ENCODE measurements around the gene DGKI. TPM values are rescaled to one million over a fixed set of nuclear protein-coding genes. Genes with fewer than 3 reads are reported as not detected.

DGKI gene
- total and polyA plus RNA-seq, 2 donors (not counting 1 experiment from before 2014, with no cell fraction given): 0.74 to 2.1 TPM

DNA sequence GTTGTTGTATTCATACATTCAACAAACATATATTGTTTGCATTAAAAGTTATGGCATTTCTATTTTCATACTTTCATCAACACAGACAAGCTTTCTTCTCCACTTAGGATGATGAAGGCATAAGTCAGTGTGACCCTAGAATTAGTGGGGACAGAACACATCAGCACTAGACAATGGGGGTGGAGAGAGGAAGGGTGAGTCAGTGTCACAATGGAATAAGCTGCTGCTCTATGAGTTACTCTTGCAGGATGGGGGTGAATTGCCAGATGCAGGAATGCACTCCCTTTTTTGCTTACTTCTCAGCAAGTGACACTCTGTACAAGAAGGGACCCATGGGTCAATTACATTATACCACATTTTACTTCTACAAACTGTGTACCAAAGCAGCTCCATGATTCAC lies 74.0 kb downstream of the DGKI start:
- no peaks in the 10 kb centered on the region for H4K20me1 ChIP-seq (ENCODE audit: control insufficient read depth, extremely low read depth, insufficient read depth, low read length)
- no peaks in the 10 kb centered on the region for H3K36me3 ChIP-seq (ENCODE audit: control insufficient read depth, insufficient read depth, low read length)
- H3K27me3 ChIP-seq (ENCODE audit: control insufficient read depth, insufficient read depth, low read length): no peaks in the 10 kb centered on the region
- no peaks in the 10 kb centered on the region for H3K79me2 ChIP-seq (ENCODE audit: control insufficient read depth, insufficient read depth, low read length)
- no peaks in the 10 kb centered on the region for H3K9me3 ChIP-seq (ENCODE audit: control insufficient read depth, insufficient read depth, low read depth, low read length)
- H3K9ac ChIP-seq (ENCODE audit: insufficient read depth, low read length): no peak overlapping the region
- H3K4me3 ChIP-seq (replicated peaks in 1 of 4; ENCODE audit: control extremely low read depth in 1 of 4, insufficient read depth in 1 of 4, low read depth in 3 of 4, low read length in 4 of 4): no peak overlapping the region
- TF ChIP-seq EZH2 (IDR thresholded peaks at IDR 0.05; ENCODE audit: low read length, missing control alignments): no peak
- TF ChIP-seq, protein P1, sequence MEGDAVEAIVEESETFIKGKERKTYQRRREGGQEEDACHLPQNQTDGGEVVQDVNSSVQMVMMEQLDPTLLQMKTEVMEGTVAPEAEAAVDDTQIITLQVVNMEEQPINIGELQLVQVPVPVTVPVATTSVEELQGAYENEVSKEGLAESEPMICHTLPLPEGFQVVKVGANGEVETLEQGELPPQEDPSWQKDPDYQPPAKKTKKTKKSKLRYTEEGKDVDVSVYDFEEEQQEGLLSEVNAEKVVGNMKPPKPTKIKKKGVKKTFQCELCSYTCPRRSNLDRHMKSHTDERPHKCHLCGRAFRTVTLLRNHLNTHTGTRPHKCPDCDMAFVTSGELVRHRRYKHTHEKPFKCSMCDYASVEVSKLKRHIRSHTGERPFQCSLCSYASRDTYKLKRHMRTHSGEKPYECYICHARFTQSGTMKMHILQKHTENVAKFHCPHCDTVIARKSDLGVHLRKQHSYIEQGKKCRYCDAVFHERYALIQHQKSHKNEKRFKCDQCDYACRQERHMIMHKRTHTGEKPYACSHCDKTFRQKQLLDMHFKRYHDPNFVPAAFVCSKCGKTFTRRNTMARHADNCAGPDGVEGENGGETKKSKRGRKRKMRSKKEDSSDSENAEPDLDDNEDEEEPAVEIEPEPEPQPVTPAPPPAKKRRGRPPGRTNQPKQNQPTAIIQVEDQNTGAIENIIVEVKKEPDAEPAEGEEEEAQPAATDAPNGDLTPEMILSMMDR (conservative IDR thresholded peaks at IDR 0.05 in 1 of 2, IDR thresholded peaks at IDR 0.05 in 1 of 2; ENCODE audit: low read depth in 1 of 2, low read length in 2 of 2): no peak
- no peak overlapping the region for H2AFZ ChIP-seq (ENCODE audit: low read length)
- peak overlapping the region; percentile 53 for H3K27ac ChIP-seq (ENCODE audit: insufficient read depth, low read length)
- DNase-seq (ENCODE audit: low read depth in 2 of 2): peak; percentile 56 to 94
- H3K4me1 ChIP-seq (ENCODE audit: control insufficient read depth, extremely low read depth, insufficient read depth, low read length): peaks cover 22% of the 10 kb centered on the region
- no peak overlapping the region for H3K4me2 ChIP-seq (ENCODE audit: extremely low read depth, insufficient read depth, low read length)

DNA sequence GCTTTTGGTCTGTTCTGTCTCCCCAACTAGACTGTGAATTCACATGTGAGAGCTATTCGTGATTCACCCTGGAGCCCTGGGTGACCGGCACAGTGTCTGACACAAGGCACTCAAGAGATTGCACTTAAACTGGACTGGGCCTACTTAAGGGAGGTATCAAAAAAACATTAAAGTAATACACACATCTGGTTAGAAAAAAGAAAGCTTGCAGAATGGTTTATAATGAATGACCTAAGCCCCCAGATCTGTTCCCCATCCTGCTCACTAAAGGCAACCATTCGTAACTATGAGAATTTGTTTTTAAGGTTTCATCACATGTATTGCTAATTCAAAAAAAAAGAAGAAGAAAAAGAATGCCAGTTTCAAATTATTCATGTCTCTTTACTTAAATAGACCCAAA lies 74.5 kb downstream of the DGKI start:
- Histone ChIP-seq H3K9ac (ENCODE audit: insufficient read depth, low read length) (no peak overlapping the region), H3K4me3 (replicated peaks in 1 of 4; ENCODE audit: control extremely low read depth in 1 of 4, insufficient read depth in 1 of 4, low read depth in 3 of 4, low read length in 4 of 4) (no peak overlapping the region), H3K4me2 (ENCODE audit: extremely low read depth, insufficient read depth, low read length) (peak overlapping the region; percentile 70), H3K9me3 (ENCODE audit: control insufficient read depth, insufficient read depth, low read depth, low read length) (no peaks in the 10 kb centered on the region), H3K27ac (ENCODE audit: insufficient read depth, low read length) (peak overlapping the region; percentile 53), H3K79me2 (ENCODE audit: control insufficient read depth, insufficient read depth, low read length) (no peaks in the 10 kb centered on the region), H3K27me3 (ENCODE audit: control insufficient read depth, insufficient read depth, low read length) (no peaks in the 10 kb centered on the region), H4K20me1 (ENCODE audit: control insufficient read depth, extremely low read depth, insufficient read depth, low read length) (no peaks in the 10 kb centered on the region), H2AFZ (ENCODE audit: low read length) (no peak overlapping the region), H3K36me3 (ENCODE audit: control insufficient read depth, insufficient read depth, low read length) (no peaks in the 10 kb centered on the region), H3K4me1 (ENCODE audit: control insufficient read depth, extremely low read depth, insufficient read depth, low read length) (peaks cover 22% of the 10 kb centered on the region)
- TF ChIP-seq, protein P1 (conservative IDR thresholded peaks at IDR 0.05 in 1 of 2, IDR thresholded peaks at IDR 0.05 in 1 of 2; ENCODE audit: low read depth in 1 of 2, low read length in 2 of 2): no peak
- no peak for TF ChIP-seq EZH2 (IDR thresholded peaks at IDR 0.05; ENCODE audit: low read length, missing control alignments)
- peak in 1 of 2 donors; percentile 61 for DNase-seq (ENCODE audit: low read depth in 2 of 2)

DNA sequence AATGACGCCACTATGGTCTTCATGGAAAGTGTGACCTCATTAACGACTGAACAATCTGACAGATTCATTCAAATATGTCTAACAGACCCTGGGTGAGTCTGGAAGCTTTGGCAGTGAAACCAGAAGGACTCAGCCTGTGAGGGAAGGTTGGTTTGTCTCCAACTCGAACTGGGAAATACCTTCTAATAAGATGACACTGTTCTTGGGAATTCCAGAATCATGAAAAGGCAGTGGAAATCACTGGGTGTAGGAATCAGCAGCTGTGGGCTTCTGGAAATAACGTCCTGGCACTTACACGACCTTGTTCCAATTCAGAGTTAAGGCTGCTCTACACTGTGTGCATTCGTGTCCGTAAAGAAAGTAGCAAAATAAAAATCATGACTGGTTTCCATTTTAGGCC lies 75.1 kb downstream of the DGKI start:
- no peak overlapping the region for H2AFZ ChIP-seq (ENCODE audit: low read length)
- DNase-seq (ENCODE audit: low read depth in 2 of 2): peak; percentile 28 to 98
- H3K27me3 ChIP-seq (ENCODE audit: control insufficient read depth, insufficient read depth, low read length): no peaks in the 10 kb centered on the region
- TF ChIP-seq, protein P1 (conservative IDR thresholded peaks at IDR 0.05 in 1 of 2, IDR thresholded peaks at IDR 0.05 in 1 of 2; ENCODE audit: low read depth in 1 of 2, low read length in 2 of 2): no peak
- TF ChIP-seq EZH2 (IDR thresholded peaks at IDR 0.05; ENCODE audit: low read length, missing control alignments): no peak
- peak overlapping the region; percentile 53 for H3K27ac ChIP-seq (ENCODE audit: insufficient read depth, low read length)
- no peaks in the 10 kb centered on the region for H3K9me3 ChIP-seq (ENCODE audit: control insufficient read depth, insufficient read depth, low read depth, low read length)
- H3K4me2 ChIP-seq (ENCODE audit: extremely low read depth, insufficient read depth, low read length): no peak overlapping the region
- H3K79me2 ChIP-seq (ENCODE audit: control insufficient read depth, insufficient read depth, low read length): no peaks in the 10 kb centered on the region
- H3K36me3 ChIP-seq (ENCODE audit: control insufficient read depth, insufficient read depth, low read length): no peaks in the 10 kb centered on the region
- no peak overlapping the region for H3K4me3 ChIP-seq (replicated peaks in 1 of 4; ENCODE audit: control extremely low read depth in 1 of 4, insufficient read depth in 1 of 4, low read depth in 3 of 4, low read length in 4 of 4)
- H4K20me1 ChIP-seq (ENCODE audit: control insufficient read depth, extremely low read depth, insufficient read depth, low read length): no peaks in the 10 kb centered on the region
- H3K9ac ChIP-seq (ENCODE audit: insufficient read depth, low read length): no peak overlapping the region
- H3K4me1 ChIP-seq (ENCODE audit: control insufficient read depth, extremely low read depth, insufficient read depth, low read length): peaks cover 22% of the 10 kb centered on the region
